GM21723 (cell line): ENCODE results near the gene TCP11.

ENCODE experiments used
- ATAC-seq: cut with Tn5 transposase; IDR thresholded peaks from one replicate; pipeline ENCODE4 v1.9.1; 2021; ENCODE audit warnings: mild to moderate bottlenecking, moderate library complexity; ENCODE audit not compliant: unreplicated experiment

The TCP11 gene

DNA sequence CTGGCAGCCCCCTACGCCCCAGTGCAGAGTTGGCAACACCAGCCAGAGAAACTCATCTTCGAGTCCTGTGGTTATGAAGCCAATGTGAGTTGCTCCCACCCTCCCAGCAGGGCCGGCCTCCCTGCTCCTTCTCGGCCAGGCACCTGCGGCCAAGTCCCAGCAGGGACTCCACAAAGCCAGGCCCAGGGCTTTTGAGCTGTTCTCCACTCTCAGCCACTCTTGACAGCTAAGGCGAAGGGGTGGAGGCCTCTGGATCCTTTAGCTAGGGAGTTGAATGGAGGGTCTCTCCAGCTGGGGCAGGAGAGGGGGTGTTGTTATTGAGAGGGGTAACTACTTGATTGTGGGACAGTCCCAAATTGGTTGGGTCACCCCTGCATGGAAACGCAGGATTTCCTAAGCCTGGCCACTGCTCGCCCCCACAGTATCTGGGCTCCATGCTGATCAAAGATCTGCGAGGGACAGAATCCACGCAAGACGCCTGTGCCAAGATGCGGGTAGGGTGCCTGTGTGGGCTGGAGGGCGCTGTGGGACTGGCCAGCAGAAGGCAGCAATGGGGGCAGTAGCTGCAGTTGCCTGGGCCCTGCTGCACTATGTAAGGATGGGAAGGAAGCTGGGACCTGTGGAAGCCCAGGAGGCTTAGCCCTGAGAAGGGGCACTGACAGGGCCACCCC is 58.3 kb downstream of the TCP11 start:
- ATAC-seq: no peak

DNA sequence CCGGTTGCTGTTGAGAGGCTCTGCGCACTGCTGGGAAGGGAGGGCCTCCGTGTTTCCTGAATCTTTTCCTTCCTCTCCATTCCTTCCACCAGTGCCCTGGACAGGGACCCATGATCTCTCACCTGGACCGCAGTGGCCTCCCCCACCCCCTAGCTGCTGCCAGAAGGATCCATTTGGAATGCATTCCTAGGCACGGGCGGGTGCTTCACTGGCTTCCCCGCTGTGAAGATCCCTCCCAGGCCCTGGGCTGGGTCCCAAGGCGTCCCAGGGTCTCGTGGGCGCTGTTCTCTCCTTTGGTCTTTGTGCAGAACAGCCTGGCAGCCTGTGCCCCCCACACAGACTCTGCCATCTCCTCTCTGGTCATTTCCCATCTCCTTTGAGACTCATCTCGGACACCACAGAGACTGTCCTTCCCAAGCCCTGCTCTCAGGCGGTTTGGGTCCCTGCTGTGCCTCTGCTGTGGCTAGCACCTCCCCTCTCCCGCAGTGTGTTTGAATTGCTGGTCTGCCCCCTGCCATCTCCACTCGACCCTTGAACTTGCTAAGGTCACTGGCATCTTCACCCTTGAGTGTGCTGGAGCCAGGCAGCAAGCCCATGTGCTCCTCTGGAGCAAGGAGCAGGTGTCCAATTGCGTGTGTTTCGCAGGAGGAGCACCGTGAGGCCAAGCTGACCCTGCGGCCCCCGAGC is 59.0 kb downstream of the TCP11 start:
- no peak for ATAC-seq

DNA sequence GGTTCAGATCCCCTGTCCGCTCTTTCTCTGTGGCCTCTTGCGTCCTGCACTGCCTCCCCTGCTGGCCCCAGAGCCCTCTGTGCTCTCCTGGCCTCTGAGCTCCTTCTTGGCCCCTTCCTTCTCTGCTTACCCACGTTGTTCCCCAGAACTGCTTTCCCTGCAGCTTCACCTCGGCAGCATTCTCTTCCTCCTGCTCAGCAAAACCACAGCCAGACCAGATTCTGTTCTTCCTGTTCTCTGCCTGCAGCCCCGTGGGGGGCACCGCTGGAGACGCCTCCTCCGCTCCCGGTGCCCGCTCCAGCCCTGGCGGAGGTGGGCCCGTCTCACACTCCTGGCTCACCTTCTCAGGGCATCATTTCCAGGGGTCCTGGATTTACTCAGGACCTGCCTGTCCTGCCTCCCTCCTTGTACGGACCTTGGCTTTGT is 59.7 kb downstream of the TCP11 start:
- ATAC-seq: no peak

DNA sequence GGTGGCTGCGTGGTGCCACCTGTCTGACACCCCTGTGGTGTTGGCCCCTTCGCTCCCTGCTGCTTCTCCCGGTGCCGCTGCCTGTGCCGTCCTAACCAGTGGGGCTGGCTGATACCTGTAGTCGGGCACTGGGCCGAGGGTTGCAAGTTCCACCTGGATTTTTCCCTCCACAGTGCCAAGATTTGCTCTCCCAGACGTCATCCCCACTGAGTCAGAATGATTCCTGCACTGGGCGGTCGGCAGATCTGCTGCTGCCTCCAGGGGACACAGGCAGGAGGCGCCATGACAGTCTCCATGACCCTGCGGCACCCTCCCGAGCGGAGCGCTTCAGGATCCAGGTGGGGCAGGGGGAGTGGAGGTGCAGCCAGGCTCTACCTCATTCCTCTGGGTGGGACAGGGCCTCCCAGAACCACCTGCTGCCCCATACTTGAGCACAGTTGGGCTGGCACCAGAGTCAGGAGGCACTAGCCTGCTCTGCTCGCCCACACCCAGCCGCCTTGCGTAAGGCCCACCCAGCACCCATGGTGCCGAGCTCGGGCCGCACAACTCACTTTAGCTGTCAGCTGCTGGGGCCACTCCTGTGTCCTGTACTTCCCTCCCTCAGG is 60.2 kb downstream of the TCP11 start:
- ATAC-seq: no peak

DNA sequence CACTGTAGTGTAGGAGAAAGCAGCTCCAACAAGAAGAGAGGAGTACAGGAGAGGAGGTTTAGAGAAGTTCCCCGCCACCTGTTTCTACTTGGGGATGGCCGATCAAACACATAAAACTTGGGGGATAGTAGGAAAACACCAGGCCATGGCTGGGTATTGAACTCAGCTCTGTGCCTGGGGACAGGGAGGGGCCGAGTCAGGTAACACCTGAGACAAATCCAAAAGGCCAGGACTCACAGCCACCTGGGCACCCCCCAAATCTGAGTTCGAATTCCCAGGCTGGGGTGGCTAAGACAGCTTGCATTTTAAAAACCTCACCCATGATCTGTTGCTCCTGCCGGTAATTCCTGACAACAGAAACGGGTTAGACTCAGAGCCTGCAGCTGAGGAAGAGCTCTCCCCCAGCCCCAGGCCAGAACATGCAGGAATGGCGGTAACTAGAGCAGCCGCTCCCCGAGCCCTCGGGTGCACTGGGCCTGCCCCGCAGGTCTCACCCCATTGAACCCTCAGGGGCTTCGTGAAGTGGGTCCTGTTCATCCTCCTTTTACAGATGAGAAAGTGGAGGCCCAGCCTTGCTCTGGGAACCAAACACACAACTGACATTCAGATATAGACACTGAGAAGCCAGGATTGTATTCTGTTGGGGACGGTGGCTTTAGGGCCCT is 61.0 kb downstream of the TCP11 start:
- ATAC-seq: no peak

DNA sequence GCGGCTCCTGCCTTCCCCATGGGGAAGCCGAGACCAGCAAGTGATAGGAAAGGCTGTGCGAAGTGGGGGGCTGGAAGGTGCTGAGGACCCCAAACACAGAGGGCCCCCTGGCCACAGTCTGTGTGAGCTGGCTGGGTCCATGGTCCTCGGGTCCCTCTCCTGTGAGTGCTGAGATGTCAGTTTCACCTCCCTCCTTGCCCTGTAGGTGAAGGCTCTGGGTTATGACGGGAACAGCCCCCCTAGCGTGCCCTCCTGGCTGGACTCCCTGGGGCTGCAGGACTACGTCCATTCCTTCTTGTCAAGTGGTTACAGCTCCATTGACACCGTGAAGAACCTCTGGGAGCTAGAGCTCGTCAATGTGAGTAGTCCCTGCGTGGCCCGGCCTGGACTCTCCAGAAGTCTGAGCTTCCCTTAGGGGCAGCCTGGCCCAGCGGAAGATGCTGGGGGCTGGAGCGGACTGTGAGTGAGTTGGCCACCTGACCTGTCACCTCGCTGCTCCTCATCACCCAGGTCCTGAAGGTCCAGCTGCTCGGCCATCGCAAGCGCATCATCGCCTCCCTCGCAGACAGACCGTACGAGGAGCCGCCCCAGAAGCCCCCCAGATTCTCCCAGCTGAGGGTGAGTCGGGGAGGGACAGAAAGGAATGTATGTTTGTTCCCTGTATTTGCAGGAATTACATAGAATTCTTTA is 61.7 kb downstream of the TCP11 start:
- no peak for ATAC-seq

DNA sequence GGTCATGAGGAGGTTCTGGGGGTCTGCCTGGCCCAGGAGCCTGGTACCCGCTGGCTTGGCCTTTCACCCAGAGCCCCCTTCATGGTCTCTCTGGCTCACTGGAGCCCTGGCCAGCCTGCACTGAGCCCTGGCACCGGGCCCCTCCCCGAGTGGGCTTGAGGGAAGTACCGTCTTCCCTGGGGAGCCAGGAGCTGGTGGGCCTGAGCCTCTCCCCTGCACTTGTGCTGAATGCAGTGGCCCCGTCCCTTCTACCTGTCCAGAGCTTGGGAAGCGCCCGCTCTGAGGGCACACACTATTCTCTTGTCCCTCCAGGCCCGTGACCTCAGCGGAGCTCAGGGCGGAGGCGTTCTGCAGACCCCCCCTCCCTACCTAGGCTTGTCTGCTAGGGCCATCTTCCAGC is 62.2 kb downstream of the TCP11 start:
- ATAC-seq: no peak

DNA sequence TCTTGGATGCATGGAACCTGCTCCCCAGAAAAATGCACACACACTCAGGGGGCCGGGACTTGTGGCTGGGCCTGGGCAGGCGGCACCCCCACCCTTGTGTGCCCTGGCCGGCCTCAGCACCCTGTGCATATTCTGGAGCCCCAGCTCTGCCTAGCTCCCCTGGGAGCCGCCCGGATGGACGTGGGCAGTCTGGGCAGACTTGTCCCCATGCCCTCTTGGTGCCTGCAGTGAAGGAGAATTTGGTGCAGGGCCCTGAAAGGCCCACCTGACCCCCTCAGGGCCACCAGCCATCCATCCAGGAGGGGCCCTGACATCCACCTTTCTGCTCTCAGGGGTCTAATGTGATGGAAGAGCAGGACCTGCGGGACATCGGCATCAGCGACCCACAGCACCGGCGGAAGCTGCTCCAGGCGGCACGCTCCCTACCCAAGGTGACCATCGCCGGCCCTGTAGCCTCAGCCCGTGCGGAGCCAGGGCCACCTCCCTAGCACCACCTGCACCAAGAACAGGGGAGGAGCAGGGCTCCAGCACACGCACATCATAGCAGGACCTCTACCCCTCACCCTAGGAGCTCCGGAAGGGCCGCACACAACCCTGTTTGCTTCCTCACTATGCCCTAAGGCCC is 62.8 kb downstream of the TCP11 start:
- ATAC-seq: no peak

DNA sequence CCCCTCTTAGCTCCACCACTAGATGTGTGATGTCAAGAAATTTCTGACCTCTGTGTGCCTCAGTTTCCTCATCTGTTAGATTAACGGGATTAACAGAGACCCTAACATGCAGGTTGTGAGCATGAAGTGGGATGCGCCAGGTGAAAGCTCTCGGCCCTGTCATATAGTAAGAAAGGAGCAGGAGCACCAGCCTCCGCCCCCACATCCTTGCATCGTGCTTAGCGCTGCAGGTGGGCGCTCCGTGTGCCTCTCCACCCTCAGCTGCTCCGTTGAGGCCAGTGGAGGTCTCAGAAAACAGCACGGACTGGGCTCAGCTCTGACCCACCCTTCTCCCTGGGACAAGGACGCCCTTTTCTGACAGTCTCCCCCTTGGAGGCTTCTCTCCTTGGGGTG is 63.4 kb downstream of the TCP11 start:
- no peak for ATAC-seq

DNA sequence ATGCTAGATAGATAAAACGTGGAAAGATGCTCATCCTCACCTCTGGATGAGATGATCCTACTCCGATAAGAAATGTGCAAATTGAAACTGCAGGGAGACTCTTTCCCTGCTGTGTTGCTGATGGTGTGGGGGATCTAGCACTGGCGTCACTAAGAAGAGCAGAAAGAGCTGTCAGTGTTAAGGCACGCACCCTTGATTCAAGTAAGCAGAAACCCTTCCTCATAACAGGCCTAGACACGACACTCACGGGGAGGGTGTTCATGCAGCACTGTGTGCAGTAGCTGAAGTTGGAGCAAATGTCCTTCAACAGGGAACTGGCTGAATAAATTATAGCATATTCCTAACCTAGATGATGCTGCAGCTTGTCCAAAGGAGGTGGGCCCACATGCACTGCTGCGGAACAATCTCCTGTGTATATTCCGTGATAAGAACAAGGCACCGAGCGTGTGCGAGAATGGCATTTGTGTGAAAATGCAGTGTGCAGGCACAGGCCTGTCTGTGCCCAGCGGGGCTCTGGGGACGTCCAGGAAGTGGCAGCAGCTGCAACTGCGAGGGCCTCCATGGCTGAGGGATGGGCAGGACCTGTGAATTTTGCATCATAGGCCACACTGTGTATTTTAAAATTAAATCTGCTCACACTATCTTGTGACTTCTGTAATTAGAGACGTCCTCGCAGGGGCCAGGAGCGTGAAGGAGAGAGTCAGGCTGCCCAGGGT is 64.0 kb downstream of the TCP11 start:
- no peak for ATAC-seq

DNA sequence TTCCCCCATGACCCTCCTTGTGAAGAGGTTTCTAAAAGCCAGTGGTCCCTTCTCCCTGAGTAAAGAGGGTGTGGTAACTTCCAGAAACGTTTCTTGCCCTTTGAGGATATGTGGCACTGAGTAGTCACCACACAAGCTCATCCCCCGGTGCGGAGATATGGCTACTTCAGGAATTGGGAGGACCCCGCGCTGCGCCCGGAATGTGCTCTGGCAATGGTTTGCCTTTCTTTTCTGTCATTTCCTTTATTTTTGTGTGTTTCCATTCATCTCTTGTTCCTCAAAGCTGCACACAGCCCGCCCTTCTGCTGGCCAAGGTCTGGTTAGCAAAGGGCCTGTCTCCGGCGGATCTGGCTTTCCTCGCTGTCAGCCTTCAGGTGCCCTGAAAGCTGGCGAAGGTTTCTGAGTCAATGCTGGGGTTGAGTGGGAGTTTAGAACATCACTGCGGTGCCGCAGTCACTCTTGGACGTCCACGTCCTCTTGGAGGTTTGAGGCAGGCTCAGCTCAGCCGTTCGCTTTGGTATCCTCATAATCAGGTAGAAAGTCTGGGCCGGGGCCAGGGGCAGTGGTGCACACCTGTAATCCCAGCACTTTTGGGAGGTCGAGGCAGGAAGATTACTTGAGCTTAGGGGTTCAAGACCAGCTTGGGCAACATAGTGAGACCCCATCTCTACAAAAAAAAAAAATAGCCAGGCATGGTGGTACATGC is 67.2 kb downstream of the TCP11 start:
- no peak for ATAC-seq

DNA sequence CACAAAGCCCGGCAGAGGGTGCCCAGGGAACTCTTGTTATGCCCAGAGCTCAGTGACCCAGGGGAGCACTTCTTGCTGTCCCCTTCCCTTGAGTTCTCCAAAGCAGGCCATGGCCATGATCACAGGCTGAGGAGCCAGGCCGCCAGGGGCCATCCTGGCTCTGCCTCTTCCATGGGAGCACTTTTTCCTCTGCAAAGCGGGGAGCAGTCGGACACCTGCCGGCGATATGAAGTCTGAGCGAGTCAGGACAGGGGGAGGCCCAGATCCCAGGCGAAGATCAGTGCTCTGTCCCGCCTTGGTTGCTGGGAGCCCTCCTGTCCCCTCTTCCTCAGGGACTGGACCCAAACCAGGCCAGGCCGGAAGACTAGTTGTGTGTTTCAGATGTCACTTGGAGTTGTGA is 67.9 kb downstream of the TCP11 start:
- ATAC-seq: no peak

DNA sequence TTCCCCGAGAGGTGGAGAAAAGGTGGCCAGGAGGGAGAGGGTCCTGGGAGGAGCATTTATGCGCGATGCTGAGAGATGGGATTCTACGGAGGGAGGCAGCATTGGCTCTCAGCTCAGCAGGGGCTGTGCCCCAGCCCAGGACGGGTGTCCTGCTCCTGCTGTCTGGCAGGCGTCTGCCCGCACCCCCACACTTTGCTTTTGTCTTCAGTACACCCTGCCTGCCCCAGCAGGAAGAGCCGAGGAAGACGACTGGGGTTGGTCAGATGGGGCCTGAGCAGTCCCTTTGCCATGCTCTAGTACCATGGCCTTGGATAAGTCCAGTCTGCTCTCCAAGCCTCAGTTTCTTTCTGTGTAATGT is 68.5 kb downstream of the TCP11 start:
- ATAC-seq: no peak

DNA sequence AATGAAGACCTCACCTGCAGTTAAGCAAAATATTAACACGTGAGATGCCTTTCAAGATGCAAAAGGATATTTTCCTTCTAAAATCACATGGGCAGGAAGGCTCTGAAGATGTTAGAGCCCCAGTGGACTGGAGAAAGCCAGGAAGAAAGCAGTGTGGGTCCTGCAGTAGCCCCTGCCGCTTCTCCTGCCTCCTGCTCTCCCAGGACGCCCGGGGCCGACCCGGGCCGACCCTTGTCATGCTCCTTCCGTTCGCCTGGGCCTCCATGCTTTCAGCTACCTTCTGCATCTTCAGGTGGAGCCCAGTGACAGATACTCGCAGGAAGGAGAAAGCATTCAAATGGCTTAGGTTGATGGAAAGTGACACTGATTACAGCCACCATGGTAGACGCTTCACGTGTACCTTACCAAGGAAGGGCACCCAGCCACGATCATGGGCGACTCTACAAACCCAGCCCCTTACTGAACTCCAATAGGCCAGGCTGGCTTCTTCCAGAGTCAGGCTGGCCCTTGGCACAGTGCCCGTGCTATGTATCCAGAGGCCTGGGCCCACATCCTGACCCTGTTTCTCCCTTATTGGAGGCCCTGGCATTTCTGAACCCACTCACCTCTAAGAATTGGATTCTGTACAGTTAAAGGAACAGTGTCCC is 69.0 kb downstream of the TCP11 start:
- ATAC-seq: no peak

DNA sequence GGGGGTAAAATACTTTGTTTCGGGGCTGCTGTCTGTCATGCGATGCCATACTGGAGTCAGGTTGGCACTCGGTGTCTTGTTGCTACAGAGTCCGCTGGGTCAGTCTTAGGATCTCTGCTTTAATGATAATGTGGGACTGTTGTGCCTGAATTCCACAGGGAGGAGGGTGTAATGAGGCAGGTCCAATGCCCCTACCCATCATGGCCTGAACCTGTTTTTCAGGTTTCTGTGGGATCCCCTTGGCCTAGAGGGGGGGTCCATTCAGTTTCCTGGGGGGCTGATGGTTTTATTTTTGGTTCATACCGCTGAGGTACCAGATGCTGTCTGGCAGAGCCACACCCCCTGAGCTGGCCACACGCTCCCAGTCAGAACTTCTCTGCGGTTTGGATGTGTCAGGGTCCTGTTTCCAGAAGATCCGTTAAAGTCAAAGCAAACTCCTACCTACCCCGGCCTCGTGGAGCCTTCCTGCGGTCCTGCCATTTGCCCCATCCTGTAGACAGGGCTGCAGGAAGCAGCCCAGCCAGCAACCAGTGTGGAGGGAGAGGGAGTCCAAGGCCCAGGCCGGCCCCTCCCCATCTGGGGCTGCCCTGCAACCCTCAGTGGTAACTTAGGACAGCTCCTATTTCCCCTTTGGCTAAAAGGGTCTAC is 69.7 kb downstream of the TCP11 start:
- ATAC-seq: no peak

DNA sequence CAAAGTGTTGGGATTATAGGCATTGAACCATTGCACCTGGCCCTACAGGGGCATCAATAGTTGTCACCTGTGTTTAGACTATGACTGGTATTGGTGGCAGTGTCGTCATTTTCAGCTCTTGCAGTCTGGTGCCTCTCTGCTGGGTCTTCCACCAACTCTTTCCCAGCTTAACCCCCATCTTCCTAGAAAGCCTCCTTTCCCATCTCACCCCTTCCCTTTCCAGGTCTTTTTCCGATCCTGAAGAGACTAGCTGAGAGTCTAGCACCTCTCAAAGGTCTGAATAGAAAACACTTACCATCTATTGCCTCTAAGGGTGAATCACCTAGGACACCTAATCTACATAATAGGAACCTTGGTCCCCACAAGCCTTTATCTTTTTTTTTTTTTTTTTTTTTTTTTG is 71.0 kb downstream of the TCP11 start:
- no peak for ATAC-seq

DNA sequence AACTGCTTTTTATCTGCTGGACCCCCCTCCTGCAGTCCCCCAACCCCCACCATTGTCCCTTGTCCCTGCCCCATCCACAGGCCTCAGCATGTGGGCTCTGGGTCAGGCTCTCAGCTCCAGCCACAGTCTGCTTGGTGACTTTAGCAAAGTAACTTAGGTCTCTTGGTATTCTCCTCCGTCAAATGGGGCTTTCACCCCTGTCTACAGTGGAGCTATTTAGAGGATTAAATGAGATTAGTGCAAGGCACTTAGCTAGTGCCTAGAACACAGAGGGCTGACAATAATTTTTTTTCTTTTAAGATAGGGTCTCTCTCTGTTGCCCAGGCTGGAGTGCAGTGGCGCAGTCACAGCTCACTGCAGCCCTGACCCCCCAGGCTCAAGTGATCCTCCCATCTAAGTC is 71.9 kb downstream of the TCP11 start:
- no peak for ATAC-seq

DNA sequence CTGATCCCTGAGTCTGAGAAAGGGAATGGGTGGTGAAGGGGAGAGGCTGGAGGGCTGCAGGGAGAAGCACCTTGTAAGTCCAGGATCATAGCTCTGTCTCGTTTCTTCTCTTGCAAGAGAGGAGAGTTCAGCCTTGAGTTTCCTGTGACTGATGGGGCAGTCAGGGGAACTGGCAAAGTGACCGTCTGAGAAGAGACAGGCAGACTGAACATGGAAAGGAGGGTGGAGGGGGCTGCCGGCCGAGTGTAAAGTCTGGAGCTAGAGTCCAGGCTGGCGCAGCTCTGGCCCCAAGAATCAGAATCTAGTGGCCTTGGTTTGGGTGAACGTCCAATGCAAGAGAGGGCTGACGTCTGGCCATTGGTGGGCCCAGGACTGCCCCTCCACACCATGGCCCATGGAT is 72.5 kb downstream of the TCP11 start:
- ATAC-seq: no peak

DNA sequence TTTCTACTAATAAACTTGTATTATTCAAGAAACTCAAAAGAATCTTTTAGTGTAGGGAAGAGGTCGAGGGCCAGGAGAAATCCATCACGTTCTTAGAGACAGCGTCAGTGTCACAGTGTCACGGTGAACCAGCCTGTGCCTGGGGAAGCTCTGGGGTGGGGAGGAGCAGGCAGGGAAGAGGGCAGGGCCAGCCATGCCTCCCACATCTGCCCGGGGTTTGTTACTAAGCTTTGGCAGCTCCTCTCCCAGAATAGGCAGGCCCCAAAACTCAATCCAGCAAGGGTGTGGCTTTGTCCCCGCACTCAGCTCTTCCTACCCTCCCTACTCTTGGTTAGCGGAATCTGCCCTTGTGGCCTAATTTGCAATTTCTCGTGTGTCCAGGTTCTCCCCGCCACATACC is 72.9 kb downstream of the TCP11 start:
- no peak for ATAC-seq
